ENCODE results near the gene TMEM45B.
A peak's percentile ranks its signal among the peaks of the same experiment; 100 is the strongest.
"Not testable (repeated sequence)": the region's sequence is repeated elsewhere in the genome, so short reads cannot be mapped to it uniquely, and the experiment has no call there.

Gene TMEM45B

DNA sequence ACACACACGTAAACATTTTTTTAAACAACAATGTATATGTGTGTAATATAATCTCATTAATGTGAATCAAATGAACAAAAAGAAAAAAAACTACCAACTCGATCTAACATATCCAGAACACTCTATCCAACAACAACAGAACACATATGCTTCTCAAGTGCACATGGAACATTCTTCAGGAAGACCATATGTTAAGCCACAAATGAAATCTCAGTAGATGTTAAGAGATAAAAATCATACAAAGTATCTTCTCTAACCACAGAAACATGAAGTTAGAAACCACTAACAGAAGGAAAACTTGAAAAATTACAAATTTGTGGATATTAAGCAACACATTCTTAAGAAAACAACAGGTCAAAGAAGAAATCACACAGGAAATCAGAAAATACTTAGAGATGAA is 25.5 kb upstream of the TMEM45B start:
- no peak overlapping the region for H3K4me3 ChIP-seq (ENCODE audit: low read length)
- TF ChIP-seq, protein P1, sequence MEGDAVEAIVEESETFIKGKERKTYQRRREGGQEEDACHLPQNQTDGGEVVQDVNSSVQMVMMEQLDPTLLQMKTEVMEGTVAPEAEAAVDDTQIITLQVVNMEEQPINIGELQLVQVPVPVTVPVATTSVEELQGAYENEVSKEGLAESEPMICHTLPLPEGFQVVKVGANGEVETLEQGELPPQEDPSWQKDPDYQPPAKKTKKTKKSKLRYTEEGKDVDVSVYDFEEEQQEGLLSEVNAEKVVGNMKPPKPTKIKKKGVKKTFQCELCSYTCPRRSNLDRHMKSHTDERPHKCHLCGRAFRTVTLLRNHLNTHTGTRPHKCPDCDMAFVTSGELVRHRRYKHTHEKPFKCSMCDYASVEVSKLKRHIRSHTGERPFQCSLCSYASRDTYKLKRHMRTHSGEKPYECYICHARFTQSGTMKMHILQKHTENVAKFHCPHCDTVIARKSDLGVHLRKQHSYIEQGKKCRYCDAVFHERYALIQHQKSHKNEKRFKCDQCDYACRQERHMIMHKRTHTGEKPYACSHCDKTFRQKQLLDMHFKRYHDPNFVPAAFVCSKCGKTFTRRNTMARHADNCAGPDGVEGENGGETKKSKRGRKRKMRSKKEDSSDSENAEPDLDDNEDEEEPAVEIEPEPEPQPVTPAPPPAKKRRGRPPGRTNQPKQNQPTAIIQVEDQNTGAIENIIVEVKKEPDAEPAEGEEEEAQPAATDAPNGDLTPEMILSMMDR (IDR thresholded peaks at IDR 0.05; ENCODE audit: insufficient read depth, low read depth, low read length, missing control alignments): no peak
- no peak for DNase-seq (ENCODE audit: low read depth)

DNA sequence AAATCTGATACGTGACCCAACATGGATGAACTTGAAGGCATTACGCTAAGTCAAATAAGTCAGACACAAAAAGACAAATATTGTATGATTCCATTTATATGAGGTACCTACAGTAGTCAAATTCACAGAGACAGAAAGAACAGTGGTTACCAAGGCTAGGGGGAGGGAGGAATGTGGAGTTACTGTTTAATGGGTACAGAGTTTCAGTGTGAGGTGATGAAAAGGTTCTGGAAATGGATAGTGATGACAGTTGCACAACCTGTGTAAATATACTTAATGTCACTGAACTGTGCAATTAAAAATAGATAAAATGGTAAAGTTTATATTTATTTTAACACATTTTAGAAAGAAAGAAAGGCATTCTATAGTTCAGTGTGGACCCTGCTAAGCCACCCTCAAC is 24.1 kb upstream of the TMEM45B start:
- TF ChIP-seq, protein P1 (IDR thresholded peaks at IDR 0.05; ENCODE audit: insufficient read depth, low read depth, low read length, missing control alignments): no peak
- H3K4me3 ChIP-seq (ENCODE audit: low read length): no peak overlapping the region
- no peak for DNase-seq (ENCODE audit: low read depth)

DNA sequence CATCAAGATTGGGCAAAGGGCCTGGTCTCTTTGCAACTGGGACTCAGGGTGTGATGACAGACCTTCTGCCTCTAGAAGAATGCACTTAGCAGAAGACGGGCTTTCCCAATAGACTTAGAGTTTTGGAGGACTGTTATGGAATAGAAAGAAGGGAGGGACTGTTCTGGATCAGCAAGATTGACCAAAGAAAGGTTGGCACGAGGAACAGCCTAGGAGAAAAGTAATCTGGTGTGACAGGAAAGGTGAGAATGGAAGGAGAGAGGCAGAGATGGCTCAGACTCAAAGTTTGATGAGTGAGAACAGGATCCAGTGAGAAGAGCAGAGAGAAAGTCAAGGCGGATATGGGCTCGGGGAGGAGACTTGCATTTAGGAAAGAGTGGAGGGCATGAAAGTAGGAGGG is 23.0 kb upstream of the TMEM45B start:
- DNase-seq (ENCODE audit: low read depth): peak; percentile 47
- TF ChIP-seq, protein P1 (IDR thresholded peaks at IDR 0.05; ENCODE audit: insufficient read depth, low read depth, low read length, missing control alignments): no peak
- H3K4me3 ChIP-seq (ENCODE audit: low read length): no peak overlapping the region

DNA sequence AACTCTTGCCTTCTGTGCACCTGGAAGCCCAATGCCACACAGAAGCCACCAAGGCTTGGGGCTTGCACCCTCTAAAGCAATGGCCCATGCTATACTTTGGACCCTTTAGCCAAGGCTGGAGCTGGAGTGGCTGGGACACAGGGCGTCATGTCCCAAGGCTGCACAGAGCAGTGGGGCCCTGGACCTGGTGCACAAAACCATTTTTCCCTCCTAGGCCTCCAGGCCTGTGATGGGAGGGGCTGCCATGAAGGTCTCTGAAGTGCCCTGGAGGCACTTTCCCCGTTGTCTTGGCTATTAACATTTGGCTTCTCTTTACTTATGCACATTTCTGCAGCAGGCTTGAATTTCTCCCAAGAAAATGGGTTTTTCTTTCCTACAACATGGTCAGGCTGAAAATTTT is 20.6 kb upstream of the TMEM45B start:
- TF ChIP-seq, protein P1 (IDR thresholded peaks at IDR 0.05; ENCODE audit: insufficient read depth, low read depth, low read length, missing control alignments): no peak
- no peak for DNase-seq (ENCODE audit: low read depth)
- no peak overlapping the region for H3K4me3 ChIP-seq (ENCODE audit: low read length)

DNA sequence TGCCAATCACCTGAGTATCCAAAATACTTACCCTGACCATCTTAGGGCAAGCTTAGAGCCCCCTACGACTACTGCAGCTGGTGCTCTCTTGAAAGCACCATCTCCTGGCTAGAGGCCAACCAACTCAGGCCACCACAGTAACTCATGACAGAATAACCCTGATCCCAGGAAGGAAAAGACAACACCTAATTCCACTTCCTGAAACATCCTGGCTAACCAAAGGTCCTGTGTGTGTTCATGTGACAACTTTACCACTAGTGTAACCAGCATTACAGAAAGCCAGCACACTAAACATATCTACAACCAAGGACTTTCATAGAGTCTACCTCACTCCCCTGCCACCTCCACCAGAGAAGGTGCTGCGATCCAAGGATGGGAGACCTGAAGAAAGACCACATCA is 17.4 kb upstream of the TMEM45B start:
- TF ChIP-seq, protein P1 (IDR thresholded peaks at IDR 0.05; ENCODE audit: insufficient read depth, low read depth, low read length, missing control alignments): no peak
- no peak overlapping the region for H3K4me3 ChIP-seq (ENCODE audit: low read length)
- DNase-seq (ENCODE audit: low read depth): no peak

DNA sequence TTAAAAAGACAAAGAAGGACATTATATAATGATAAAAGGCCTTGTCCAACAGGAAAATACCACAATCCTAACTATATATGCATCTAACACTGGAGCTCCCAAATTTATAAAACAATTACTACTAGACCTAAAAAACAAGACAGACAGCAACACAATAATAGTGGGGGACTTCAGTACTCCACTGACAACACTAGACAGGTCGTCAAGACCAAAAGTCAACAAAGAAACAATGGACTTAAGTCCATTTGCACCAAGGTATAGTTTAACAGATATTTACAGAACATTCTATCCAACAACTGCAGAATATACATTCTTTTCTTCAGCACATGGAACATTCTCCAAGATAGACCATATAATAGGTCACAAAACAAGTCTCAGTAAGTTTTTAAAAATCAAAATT is 15.5 kb upstream of the TMEM45B start:
- not testable (repeated sequence) for H3K4me3 ChIP-seq (ENCODE audit: low read length); DNase-seq (ENCODE audit: low read depth)

DNA sequence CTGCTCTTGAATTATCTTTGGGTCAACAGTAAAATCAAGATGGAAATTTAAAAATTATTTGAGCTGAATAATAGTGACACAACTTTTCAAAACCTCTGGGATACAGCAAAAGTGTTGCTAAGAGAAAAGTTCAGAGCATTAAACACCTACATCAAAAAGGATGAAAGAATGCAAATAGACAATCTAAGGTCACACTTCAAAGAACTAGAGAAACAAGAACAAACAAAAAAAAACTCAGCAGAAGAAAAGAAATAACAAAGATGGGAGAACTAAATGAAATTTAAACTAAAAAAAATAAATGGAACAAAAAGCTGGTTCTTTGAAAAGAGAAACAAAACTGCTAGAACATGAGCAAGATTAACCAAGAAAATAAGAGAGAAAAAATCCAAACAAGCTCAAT is 15.0 kb upstream of the TMEM45B start:
- DNase-seq (ENCODE audit: low read depth): no peak
- TF ChIP-seq, protein P1 (IDR thresholded peaks at IDR 0.05; ENCODE audit: insufficient read depth, low read depth, low read length, missing control alignments): no peak
- H3K4me3 ChIP-seq (ENCODE audit: low read length): no peak overlapping the region

DNA sequence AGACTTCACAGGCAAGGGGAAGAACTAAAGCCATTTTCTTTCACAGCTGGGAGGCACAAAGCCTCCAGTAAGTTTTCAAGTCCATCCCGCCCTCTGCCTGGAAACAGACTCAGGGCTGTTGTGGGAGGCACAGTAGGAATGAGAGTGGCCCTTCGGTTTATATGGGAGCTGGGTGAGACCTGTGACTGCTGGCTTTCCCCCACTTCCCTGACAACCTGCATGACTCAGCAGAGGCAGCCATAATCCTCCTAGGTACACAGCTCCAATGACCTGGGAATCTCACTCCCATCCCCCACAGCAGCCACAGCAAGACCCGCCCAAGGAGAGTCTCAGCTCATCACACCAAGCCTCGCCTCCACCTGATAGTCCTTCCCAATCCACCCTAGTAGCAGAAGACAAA is 12.1 kb upstream of the TMEM45B start:
- peak; percentile 37 for DNase-seq (ENCODE audit: low read depth)
- TF ChIP-seq, protein P1 (IDR thresholded peaks at IDR 0.05; ENCODE audit: insufficient read depth, low read depth, low read length, missing control alignments): no peak
- no peak overlapping the region for H3K4me3 ChIP-seq (ENCODE audit: low read length)

All from epithelial cell of esophagus (primary cell).